Raji (cell line): Measurements from ENCODE around the gene RSF1.

Experiments used
- POLR2A ChIP-seq: IDR thresholded peaks from 2 replicates; pipeline ENCODE4 v1.6.1; 2011; ENCODE audit warnings: low read depth, low read length, control low read depth; ENCODE audit not compliant: insufficient read depth

Gene RSF1

DNA sequence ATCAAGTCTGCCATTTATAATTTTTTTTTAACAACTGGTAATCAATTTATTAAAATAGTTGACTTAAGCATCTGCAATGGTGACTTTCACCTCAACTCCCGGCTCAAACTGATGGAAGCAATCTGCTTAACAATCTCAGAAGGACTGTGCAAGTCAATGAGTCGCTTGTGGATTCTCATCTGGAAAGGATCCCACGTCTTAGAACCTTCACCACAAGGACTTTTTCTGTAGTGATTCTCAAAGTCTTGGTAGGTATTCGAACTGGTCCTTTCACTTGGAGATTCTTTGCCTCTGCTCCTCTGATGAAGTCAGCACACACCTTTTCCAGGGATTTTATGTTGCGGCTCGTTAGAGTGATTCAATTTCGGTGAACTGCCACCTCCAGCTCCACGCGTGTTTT lies 7.3 kb downstream of the RSF1 start:
- no peak for TF ChIP-seq POLR2A

DNA sequence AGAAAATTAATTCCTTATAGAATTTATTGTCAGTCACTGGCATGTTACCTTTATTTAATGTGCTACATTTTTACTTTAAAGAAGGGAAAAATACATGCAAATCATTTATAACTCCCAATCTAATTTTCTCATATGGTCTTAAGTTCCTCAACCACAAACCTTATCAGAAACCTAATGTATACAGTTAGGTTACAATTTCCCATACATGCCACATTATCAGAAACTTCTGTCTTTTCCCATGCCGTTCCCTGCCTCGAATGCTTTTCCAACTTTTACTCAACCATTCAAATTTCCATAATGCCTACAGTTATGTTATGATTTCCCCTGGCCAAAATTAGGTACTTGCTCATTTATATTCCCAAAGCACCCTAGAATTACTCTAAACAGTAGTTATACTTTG lies 13.5 kb downstream of the RSF1 start:
- TF ChIP-seq POLR2A, result no peak

DNA sequence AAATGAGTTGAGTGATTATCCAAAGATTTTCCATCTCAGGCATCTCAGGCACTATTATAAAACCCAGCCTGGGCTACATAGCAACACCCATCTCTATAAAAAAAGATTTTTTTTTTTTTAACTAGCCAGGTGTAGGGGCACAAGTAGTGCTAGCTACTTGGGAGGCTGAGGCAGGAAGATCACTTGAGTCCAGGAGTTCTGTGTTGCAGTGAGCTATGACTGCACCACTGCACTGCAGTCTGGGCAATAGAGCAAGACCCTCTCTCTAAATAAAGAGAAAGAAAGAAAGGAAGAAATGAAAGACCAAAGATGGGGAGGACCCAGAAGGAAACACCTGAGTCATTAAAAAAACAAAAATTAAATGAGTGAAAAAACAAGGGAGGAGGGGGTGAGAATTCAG lies 14.1 kb downstream of the RSF1 start:
- no peak for TF ChIP-seq POLR2A

DNA sequence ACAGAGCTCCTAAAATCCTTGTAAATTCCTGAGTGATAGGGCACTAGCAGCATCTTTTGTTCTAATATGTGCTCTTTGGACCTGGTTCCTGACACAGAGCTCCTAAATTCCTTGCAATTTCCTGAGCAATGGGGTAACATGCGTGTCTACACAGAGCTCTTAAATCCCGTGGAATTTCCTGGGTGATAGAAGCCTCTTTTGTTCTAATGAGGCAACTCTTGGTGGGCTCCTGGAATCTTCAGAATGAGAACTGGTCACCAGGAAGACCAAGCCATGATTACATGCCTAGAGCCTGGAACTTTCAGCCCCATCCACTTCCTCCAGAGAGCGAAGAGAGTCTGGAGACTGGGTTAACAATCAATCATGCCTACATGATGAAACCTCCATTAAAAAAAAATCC lies 19.0 kb downstream of the RSF1 start:
- no peak for TF ChIP-seq POLR2A

DNA sequence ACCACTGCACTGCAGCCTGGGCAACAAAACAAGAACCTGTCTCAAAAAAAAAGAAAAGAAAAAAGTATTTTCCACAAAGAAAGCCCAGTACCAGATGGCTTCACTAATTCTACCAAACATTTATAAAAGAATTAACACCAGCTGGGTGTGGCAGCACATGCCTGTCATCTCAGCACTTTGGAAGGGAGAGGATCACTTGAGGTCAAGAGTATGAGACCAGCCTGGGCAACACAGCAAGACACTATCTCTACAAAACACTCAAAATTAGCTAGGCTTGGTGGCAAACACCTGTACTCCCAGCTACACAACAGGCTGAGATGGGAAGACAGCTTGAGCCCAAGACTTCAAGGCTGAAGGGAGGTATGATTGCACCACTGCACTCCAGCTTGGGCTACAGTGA lies 20.1 kb downstream of the RSF1 start:
- no peak for TF ChIP-seq POLR2A

DNA sequence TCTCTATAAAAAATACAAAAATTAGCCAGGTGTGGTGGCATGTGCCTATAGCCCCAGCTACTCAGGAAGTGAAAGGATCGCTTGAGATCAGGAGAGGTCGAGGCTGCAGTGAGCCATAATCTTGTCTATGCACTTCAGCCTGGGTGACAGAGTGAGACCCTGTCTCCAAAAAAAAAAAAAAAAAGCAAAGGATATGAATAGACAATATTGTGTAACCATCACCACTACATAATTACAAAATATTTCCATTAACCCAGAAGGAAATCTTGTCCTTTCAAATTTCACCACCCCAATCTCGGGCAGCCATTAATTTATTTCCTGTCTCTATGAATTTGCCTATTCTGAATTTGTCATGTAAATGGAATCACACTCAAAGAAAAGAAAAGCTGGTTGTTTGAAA lies 21.2 kb downstream of the RSF1 start:
- TF ChIP-seq POLR2A, result no peak

DNA sequence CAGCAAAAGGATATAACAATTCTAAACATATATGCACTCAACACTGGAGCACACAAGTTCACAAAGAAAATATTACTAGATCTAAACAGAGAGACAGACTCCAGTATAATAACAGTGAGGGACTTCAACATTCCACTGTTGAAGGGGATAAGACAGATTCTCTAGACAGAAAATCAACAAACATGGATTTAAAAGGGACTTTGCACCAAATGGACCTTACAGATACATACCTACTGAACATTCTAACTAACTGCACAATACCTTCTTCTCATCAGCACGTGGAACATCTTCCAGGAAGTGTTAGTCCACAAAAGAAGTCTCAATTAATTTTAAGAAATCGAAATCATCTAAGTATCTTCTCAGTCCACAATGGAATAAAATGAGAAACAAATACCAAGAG lies 26.6 kb downstream of the RSF1 start:
- no peak for TF ChIP-seq POLR2A

DNA sequence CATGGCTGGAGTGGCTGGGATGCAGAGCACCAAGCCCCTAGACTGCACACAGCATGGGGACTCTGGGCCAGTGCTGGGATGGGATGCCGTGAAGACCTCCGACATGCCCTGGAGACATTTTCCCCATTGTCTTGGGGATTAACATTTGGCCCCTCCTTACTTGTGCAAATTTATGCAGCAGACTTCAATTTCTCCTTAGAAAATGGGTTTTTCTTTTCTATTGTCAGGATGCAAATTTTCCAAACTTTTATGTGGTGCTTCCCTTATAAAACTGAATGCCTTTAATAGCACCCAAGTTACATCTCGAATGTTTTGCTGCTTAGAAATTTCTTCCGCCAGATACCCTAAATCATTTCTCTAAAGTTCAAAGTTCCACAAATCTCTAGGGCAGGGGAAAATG lies 29.2 kb downstream of the RSF1 start:
- TF ChIP-seq POLR2A, result no peak

DNA sequence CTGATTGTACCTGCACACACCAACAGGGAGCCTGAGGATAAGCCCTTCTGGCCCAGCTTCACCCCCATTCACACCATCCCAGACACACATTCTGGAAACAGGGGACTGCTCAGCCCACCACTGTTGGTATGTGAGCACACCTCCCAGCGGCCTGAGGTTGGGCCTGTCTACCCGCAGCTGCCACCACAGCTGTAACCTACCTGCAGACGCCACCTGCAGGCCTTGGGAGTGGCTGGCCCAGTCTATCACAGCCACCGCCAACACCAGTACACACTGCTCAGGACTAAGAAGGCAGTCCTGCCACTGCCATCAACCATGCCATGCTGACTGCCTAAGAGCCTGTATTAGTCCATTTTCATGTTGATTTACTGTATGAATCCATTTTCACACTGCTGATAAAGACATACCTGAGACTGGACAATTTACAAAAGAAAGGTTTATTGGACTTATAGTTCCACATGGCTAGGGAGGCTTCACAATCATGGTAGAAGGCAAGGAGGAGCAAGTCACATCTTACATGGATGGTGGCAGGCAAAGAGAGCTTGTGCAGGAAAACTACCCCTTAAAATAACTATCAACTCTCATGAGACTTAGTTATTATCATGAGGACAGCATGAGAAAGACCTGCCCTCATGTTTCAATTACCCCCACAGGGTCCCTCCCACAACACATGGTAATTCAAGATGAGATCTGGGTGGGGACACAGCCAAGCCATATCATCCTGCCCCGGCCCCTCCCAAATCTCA lies 30.6 kb downstream of the RSF1 start:
- no peak for TF ChIP-seq POLR2A

DNA sequence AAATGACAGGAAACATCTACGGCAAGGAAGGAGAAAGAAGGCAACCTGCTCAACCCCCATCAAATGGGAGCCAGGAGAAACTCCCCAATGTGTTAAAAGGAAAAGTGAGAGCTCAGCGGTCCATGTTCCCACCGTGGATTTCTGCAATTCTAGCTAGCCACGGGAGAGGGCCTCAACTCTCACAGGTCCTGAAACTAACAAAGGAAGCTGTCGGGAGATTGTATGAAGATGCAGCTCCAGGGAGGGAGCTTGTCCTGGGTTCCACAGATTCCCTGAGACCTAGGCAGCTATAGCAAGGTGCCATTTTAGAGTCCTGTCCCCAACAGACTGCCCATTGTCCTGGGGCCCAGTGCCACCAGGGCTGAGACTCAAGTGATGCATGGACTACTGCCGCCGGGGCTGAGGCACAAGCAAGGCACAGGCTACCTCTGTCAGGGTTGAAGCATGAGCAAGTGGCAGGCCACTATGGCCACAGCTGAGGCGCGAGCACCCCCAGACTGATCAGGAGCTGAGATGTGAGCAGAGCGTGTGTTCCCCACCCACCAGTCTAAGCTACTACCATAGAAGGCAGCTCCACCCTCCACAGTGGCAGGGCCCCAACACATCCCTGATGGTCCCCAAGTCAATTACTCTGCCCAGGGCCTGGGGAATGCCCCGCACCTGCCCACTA lies 31.3 kb downstream of the RSF1 start:
- no peak for TF ChIP-seq POLR2A

DNA sequence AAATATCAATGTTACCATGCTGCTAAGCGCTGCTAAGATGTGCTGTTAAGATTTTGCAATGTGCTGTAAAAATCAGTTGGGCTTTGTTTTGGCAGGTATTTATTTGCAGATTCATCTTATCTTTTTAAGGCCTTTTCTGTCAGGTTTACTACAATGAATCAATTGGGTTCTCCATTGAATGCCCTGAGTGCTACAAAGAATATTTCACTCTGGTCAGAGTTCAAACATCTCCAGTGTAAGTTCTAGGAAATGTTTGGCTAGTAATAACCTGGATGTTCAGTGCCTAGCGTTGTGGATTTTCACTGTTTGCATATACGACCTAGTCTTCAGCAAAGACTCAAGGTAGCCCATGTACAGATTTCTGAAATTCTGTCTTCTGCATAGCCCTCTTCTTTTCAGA lies 36.0 kb downstream of the RSF1 start:
- no peak for TF ChIP-seq POLR2A

DNA sequence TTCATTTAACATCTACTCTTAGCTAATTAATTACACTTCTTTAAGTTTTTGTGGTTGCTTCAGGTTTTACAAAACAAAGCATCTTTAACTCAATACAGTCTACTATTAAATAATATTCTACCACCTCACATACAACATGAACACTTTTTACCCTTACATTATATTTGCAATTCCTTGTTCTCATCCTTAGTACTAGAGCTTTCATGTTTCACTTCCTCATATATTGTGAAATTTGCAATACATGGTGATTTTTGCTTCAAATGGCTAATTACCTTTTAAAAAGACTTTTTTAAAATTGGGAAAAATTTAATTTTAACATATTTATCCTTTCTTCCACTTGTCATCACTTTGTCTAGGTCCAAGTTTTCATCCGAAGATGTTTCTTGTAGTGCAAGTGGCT lies 37.5 kb downstream of the RSF1 start:
- no peak for TF ChIP-seq POLR2A

DNA sequence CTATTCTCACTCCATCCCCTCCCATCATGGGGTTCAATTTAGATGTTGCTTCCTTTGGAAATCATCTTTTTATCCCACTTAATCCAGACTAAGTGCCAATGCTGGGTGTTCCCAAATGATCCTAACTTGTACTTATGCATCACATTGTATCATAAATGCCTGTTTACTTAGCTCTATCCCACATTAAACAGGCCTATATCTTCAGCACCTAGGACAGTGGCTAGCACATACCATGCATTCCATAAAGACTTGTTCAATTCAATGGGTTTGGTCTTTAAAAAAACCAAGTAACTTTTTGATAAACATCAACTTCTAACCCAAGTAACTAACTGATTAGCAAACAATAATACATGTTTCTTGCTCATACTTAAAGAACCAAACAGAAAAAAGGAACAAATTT lies 40.6 kb downstream of the RSF1 start:
- no peak for TF ChIP-seq POLR2A

DNA sequence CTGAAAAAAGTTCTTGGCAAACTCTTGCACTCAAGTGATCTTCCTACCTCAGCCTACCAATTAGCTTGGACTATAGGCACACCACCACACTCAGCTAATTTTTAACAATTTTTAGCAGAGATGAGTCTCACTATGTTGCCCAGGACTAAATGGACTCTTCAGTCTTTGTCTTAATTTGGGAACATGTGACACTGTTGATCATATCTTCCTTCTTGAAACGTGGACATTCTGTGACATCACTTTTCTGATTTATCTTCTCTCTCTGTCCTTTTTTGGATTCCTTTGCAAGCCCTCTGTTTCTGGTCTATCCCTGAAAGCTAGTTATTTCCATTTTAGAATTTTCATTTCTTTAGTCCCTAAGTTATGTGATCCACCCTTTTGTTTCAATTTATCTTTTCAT lies 42.0 kb downstream of the RSF1 start:
- no peak for TF ChIP-seq POLR2A

DNA sequence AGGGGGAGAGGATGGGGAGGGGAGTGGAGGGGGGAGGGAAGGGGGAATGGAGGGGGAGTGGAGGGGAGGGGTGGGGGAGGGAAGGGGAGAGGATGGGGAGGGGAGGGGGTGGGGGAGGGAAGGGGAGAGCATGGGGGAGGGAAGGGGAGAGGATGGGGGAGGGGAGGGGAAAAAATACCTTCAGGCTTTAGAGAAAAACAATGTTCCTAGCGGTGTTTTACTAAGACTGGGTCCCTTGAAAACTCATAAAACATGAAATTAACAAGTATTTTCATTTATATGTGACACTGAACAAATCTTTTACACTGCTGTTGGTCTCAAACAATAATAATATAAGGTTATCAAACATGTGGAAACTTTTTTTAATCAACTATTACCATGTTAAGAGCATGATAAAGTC lies 42.4 kb downstream of the RSF1 start:
- no peak for TF ChIP-seq POLR2A

DNA sequence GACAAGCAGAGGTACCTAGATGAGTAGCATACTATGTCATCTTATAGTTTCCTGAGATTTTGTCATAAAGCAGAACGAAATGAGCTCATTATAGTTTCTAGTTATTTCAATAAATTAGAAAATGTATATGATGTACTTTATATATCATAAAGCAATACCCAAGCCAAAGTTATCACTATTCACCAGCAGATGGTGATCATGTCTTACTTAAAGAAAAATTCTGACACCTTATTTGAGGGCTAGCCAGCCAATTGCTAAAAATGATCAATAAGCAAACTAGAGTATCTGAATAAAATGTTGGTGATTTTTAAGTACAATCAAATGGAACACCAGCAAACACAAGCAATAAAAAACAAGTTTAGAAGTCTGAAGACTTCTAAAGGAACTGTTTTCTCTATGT lies 44.1 kb downstream of the RSF1 start:
- TF ChIP-seq POLR2A, result no peak

DNA sequence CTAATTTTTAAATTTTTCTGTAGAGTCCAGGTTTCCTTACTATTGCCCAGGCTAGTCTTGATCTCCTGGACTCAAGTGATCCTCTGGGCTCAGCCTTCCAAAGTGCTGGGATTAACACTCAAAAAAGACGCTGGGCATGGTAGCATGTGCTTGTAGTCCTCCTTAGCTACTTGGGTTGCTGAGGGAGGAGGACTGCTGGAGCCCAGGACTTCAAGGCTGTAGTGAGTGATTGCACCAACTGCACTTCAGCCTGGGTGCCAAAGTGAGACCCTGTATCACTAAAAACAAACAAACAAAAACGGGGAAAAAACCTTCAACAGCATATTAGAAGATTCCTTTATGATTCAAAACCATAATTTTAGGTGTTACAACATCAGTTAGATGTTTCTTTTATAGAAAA lies 44.6 kb downstream of the RSF1 start:
- TF ChIP-seq POLR2A, result no peak
